Left ventricle myocardium superior (tissue), 1 donor: Measurements from ENCODE around the gene ELMO3. TPM values are rescaled to one million over a fixed set of nuclear protein-coding genes. Genes with fewer than 3 reads are reported as not detected.

ENCODE experiments used
- ATAC-seq: fragments of 200-7000 bp; cut with Tn5 transposase; one replicate; pipeline ENCODE4 v1.9.1; 2020; ENCODE audit warnings: mild to moderate bottlenecking, moderate library complexity
- DNase-seq: peaks from one replicate; pipeline ENCODE4 v3.0.0-alpha.2; 2020
- intact Hi-C: fragments of 100-400 bp; cut with micrococcal nuclease; formaldehyde crosslinking; loops from one replicate; pipeline ENCODE4 v1.11.0; 2022
- microRNA-seq: library from miRNA; unstranded; fragments of <30 nt; microRNA quantifications from one replicate; pipeline ENCODE4 v1.2.0, GENCODE V29; 2020; ENCODE audit warnings: borderline number of aligned reads
- total RNA-seq: library from RNA; stranded (reverse); fragmentation: NEBNext Ultra II Directional; extraction: Animal tissue kit (Norgen Biotek cat#: 25700); gene quantifications from one replicate; pipeline ENCODE4 v1.2.1, GENCODE V29; 2021
- donor health status: DM: no; HTN: yes; CAD: no; lungs with severe emphysema.

Gene ELMO3
- total RNA-seq, 1 donor from 2014 or later, result 0.79 TPM

DNA sequence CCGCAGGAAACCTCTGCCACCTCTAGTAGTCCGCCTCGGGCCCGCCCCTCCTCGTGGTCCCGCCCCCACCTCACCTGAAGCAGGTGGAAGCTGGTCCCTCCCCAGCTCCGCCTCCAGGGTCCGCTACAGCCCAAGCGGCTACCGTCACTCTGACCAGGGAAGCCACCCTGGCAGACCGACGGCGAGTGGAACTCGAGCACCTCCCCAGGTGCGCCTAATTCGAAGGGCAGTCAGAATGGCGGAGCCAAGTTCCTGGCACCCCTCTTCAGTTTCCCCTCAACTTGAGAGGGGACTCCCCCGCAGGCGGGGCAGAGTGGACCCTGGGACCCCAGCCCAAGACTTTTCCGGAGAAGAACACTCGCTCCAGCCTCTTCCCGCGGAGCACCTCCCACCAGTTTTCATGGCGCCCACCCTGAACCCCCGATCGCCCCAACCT is 47.8 kb downstream of the ELMO3 start:
- intact Hi-C loops, result no loop called here
- no peak for DNase-seq
- ATAC-seq, result peak; percentile 14

GRCh38 chr16:67247192-67248072 is 48.5 kb downstream of the ELMO3 start, which contains the start of gene FHOD1:
Gene FHOD1 (minus strand): TSS chr16:67247481. CDS start chr16:67247410, 71 bp downstream.
- peak; percentile 99 for DNase-seq
- peak; percentile 80 for ATAC-seq
- intact Hi-C loops, result no loop called here

GRCh38 chr16:67248073-67248400 is 49.1 kb downstream of the ELMO3 start:
- DNase-seq (no peak), ATAC-seq (no peak)
- intact Hi-C loops, result no loop called here

DNA sequence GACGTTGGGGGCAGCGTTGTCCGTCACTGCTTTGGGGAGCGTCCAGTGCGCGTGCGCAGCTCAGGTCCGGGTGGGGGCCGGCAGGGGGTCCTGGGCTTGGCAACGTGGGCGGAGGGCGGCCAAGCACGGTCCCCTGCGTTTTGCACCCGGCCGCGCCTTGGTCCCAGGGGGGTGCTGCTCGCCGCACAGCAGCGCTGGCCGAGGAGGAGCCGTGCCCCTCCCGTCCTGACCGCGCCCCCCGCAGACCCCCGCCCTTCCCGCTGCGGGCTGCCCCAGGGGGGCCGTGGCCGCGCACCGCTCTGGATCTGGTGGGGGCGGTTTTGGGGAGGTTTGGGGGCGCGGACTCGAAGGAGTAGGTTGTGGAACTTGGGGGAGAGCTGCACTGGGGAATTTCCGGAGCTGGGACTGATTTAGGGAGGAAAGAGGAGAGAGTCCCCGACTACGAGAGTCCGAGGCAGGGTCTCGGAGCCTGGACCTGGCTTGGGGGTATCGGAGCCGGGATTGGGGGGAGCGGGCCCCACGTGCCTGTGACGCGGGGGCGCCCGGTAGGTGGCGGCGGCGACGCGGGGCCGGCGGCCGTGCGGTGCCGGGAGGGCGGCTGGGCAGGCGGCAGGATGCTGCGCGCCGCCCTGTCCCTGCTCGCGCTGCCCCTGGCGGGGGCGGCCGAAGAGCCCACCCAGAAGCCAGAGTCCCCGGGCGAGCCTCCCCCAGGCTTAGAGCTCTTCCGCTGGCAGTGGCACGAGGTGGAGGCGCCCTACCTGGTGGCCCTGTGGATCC is 49.7 kb downstream of the ELMO3 start, which contains the start of gene SLC9A5:
Gene SLC9A5, plus strand, starts transcription at position 579 of the 777 bp plus-strand sequence. Its CDS starts 36 bp downstream, at position 615.
- intact Hi-C loops, result no loop called here
- peak; percentile 63 for DNase-seq
- no peak for ATAC-seq

GRCh38 chr16:67249178-67250044 is 50.5 kb downstream of the ELMO3 start:
- intact Hi-C loops, result no loop called here
- ATAC-seq (no peak), DNase-seq (no peak)

DNA sequence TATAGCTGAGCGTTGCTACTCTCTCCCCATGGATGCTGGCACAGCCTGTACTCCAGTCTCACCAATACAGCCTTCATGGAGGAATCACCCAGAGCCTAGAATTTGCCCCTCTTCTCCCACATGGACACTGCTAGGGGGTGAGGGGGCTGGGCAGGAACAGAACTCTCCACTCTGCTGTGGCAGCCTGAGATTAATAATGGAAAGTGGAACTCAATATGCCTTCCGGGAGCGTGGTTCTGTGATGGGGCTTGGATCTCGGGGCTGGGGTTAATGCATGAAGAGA is 51.1 kb downstream of the ELMO3 start:
- DNase-seq, result no peak
- intact Hi-C loops, result no loop called here
- no peak for ATAC-seq

DNA sequence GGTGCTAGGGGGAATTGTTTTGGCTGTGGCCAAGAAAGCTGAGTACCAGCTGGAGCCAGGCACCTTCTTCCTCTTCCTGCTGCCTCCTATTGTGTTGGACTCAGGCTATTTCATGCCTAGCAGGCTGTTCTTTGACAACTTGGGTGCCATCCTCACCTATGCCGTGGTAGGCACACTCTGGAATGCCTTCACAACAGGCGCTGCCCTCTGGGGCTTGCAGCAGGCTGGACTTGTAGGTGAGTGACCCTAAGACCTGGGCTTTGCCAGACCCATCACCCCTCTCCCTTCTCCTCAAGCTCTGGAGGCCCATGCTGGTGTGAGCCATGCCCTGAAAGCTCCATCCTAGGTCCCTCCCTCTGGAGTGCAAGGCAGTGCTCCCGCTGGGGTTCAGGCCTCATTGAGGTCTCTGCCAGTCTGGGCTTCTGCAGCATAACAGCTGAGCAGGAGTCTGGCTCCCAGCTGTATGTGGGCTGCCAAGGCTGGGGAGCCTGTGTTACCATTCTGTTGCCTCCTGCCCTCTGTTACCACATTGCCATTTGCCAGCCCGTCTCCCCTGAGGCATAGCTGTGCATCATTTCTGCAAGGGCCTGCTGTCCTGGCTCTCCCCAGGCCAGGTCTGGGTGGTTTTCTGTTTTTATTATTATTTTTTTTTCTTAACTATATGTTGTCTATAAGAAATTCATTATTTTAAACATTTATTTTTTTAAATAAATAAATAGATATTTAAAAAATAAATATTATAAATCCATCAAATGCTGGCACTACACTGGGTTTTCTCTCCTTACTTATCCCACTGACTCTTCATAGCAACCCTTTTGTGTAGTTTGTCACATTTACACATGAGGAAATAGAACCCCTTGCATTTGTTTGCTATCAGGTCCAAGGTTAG is 53.9 kb downstream of the ELMO3 start:
- ATAC-seq (no peak), DNase-seq (no peak)
- intact Hi-C loops, result no loop called here

Small RNA genes within 50 kb of the gene (microRNA-seq; reads per million reads assigned to microRNA genes)
- gene MIR328, result 186 reads per million, percentile 51 among the genes with 10 or more reads in this experiment

Other genes with a start within 250 kb of the ELMO3 start
- 1.6 TPM for gene CES3, start 237.9 kb upstream of the ELMO3 start, total RNA-seq
- gene CES4A, start 210.5 kb upstream of the ELMO3 start, total RNA-seq, result 6.7 TPM
- gene CBFB, start 170.0 kb upstream of the ELMO3 start, total RNA-seq, result 24.2 TPM
- gene PHAF1, start 89.2 kb upstream of the ELMO3 start, total RNA-seq, result 10.7 TPM
- 7.8 TPM for gene B3GNT9, start 48.1 kb upstream of the ELMO3 start, total RNA-seq
- 7.2 TPM for gene TRADD, start 39.2 kb upstream of the ELMO3 start, total RNA-seq
- 12.0 TPM for gene FBXL8, start 39.2 kb upstream of the ELMO3 start, total RNA-seq
- 71.0 TPM for gene HSF4, start 34.4 kb upstream of the ELMO3 start, total RNA-seq
- 125 TPM for gene NOL3, start 28.6 kb upstream of the ELMO3 start, total RNA-seq
- 12.4 TPM for gene MATCAP1, start 15.2 kb upstream of the ELMO3 start, total RNA-seq
- 4.1 TPM for gene EXOC3L1, start 9.0 kb upstream of the ELMO3 start, total RNA-seq
- 35.7 TPM for gene E2F4, start 7.0 kb upstream of the ELMO3 start, total RNA-seq
- gene TMEM208, start 28.0 kb downstream of the ELMO3 start, total RNA-seq, result 11.7 TPM
- gene FHOD1, start 48.4 kb downstream of the ELMO3 start, total RNA-seq, result 14.5 TPM
- gene SLC9A5, start 49.8 kb downstream of the ELMO3 start, total RNA-seq, result 1.2 TPM
- gene PLEKHG4, start 80.4 kb downstream of the ELMO3 start, total RNA-seq, result 1.5 TPM
- gene KCTD19, start 127.6 kb downstream of the ELMO3 start, total RNA-seq, result not detected
- gene LRRC36, start 127.7 kb downstream of the ELMO3 start, total RNA-seq, result not detected
- gene TPPP3, start 194.4 kb downstream of the ELMO3 start, total RNA-seq, result 8.9 TPM
- gene ZDHHC1, start 217.3 kb downstream of the ELMO3 start, total RNA-seq, result 3.5 TPM
- 0.89 TPM for gene HSD11B2, start 232.0 kb downstream of the ELMO3 start, total RNA-seq